OCI-LY7 (cell line): ENCODE measurements around the gene INHA. TPM values are rescaled to one million over a fixed set of nuclear protein-coding genes. Genes with fewer than 3 reads are reported as not detected.

Source experiments
- BruUV-seq: library from RNA; stranded (reverse); fragments of 400-500 nt; replicated peaks from 2 replicates; lab custom pipeline; 2021; lab: Mats Ljungman, UMichigan
- CTCF ChIA-PET: fragments of 300-600 bp; sonication (Branson Sonifier 250); formaldehyde crosslinking; loops from one replicate; lab custom pipeline; 2022; ENCODE audit warnings: antibody characterized with exemption; ENCODE audit not compliant: unreplicated experiment; lab: Charles Lee
- POLR2A ChIA-PET: fragments of 300-600 bp; sonication (Branson Sonifier 250); formaldehyde crosslinking; loops from one replicate; lab custom pipeline; 2022; ENCODE audit warnings: antibody characterized with exemption; lab: Charles Lee
- DNase-seq: peaks from one replicate; pipeline ENCODE4 v3.0.0-alpha.2; 2015; ENCODE audit warnings: low spot score
- H2AFZ ChIP-seq: fragments of 200-600 bp; sonication (generic), shearing (Covaris generic); 2 replicates; pipeline ENCODE4 v1.6.1; 2014; ENCODE audit warnings: mild to moderate bottlenecking, antibody characterized with exemption, low read length, moderate library complexity
- H3K27ac ChIP-seq: fragments of 200-600 bp; sonication (generic); 2 replicates; pipeline ENCODE4 v1.5.1; 2014; ENCODE audit warnings: mixed run types, low read depth, mild to moderate bottlenecking, moderate library complexity, low read length, inconsistent platforms; ENCODE audit not compliant: poor library complexity, severe bottlenecking
- H3K36me3 ChIP-seq: fragments of 200-600 bp; sonication (generic); 2 replicates; pipeline ENCODE4 v1.6.1; 2014; ENCODE audit warnings: mild to moderate bottlenecking, antibody characterized with exemption, low read length, moderate library complexity, mixed read lengths; ENCODE audit not compliant: insufficient read depth
- H3K4me1 ChIP-seq: fragments of 200-600 bp; sonication (generic); 2 replicates; pipeline ENCODE4 v1.5.1; 2014; ENCODE audit warnings: mild to moderate bottlenecking, low read length; ENCODE audit not compliant: insufficient read depth, poor library complexity, severe bottlenecking
- H3K4me2 ChIP-seq: fragments of 200-600 bp; sonication (generic); 2 replicates; pipeline ENCODE4 v1.6.1; 2014; ENCODE audit warnings: mild to moderate bottlenecking, low read length
- H3K4me3 ChIP-seq: fragments of 200-600 bp; sonication (generic); 2 replicates; pipeline ENCODE4 v1.5.1; 2014; ENCODE audit warnings: mild to moderate bottlenecking, low read depth, low read length; ENCODE audit not compliant: poor library complexity, severe bottlenecking
- H3K79me2 ChIP-seq: fragments of 200-600 bp; sonication (generic); 2 replicates; pipeline ENCODE4 v1.6.1; 2016; ENCODE audit warnings: low read depth, mild to moderate bottlenecking, low read length, moderate library complexity, mixed read lengths; ENCODE audit not compliant: insufficient read depth
- H3K9me2 ChIP-seq: fragments of 200-600 bp; sonication (generic); 2 replicates; pipeline ENCODE4 v1.6.1; 2016; ENCODE audit warnings: mild to moderate bottlenecking, low read length, mixed read lengths; ENCODE audit not compliant: insufficient read depth
- H3K9me3 ChIP-seq: fragments of 200-600 bp; sonication (generic); 2 replicates; pipeline ENCODE4 v1.6.1; 2014; ENCODE audit warnings: mild to moderate bottlenecking, mixed run types, low read length, mixed read lengths
- H4K20me1 ChIP-seq: fragments of 200-600 bp; sonication (generic); 2 replicates; pipeline ENCODE4 v1.6.1; 2014; ENCODE audit warnings: mild to moderate bottlenecking, antibody characterized with exemption, low read length, moderate library complexity, mixed read lengths; ENCODE audit not compliant: insufficient read depth
- CTCF ChIP-seq: fragments of 200-600 bp; sonication (generic); conservative IDR thresholded peaks from 2 replicates; pipeline ENCODE4 v1.5.1; 2014; ENCODE audit warnings: mild to moderate bottlenecking, antibody characterized with exemption, low read length, moderate library complexity, mixed read lengths
- EZH2phosphoT487 ChIP-seq: fragments of 200-600 bp; sonication (generic); IDR thresholded peaks from 2 replicates; pipeline ENCODE4 v1.6.1; 2018; ENCODE audit warnings: low read depth, borderline replicate concordance, mild to moderate bottlenecking, mixed run types, antibody characterized with exemption, low read length, moderate library complexity, mixed read lengths
- intact Hi-C: fragments of 100-400 bp; cut with micrococcal nuclease; formaldehyde crosslinking; loops from one replicate; pipeline ENCODE4 v1.10.0; 2022; ENCODE audit not compliant: unreplicated experiment
- total RNA-seq, 2 experiments: library from RNA; depleted of rRNA in 1 of 2; stranded (reverse); fragments of >200 nt in 1 of 2; shearing (Covaris generic) in 1 of 2; gene quantifications; 2 replicates each; pipeline ENCODE4 v1.2.3, GENCODE V29; 2014 to 2022

Gene INHA
- total RNA-seq, 2 experiments from 2014 or later = not detected

- TF ChIP-seq EZH2phosphoT487 = no peak
- TF ChIP-seq CTCF = no peak
- no peak overlapping the region for H3K27ac ChIP-seq
- DNase-seq = no peak
- H3K79me2 ChIP-seq = no peaks in the 10 kb centered on the region
- H3K4me1 ChIP-seq = no peaks in the 10 kb centered on the region
- intact Hi-C loops = no loop called here
- POLR2A ChIA-PET = no interaction called here
- H2AFZ ChIP-seq = no peak overlapping the region
- H3K9me2 ChIP-seq = no peaks in the 10 kb centered on the region
- no peaks in the 10 kb centered on the region for H3K9me3 ChIP-seq
- no TSS peak for BruUV-seq
- peaks cover 21% of the 10 kb centered on the region for H3K36me3 ChIP-seq
- H4K20me1 ChIP-seq = 0 out of 2 replicates have a peak, but pooled peaks cover 5% of the 10 kb centered on the region
- no peak overlapping the region for H3K4me2 ChIP-seq
- CTCF ChIA-PET = interaction anchor here (0.6 kb wide), 1 partner anchor 10 kb away, joined by 3 read pairs; no protein-coding TSS in a partner anchor
- no peak overlapping the region for H3K4me3 ChIP-seq
Measured at GRCh38 chr2:219536425-219536824, 35.7 kb upstream of the INHA start.

GRCh38 chr2:219536967-219537366 is 35.1 kb upstream of the INHA start:
- CTCF ChIA-PET = no interaction called here
- Histone ChIP-seq H3K27ac (no peak overlapping the region), H3K79me2 (0 out of 2 replicates have a peak, but pooled peaks cover under 1% of the 10 kb centered on the region), H3K4me2 (no peak overlapping the region), H3K9me2 (no peaks in the 10 kb centered on the region), H4K20me1 (0 out of 2 replicates have a peak, but pooled peaks cover 5% of the 10 kb centered on the region), H3K9me3 (no peaks in the 10 kb centered on the region), H3K4me3 (no peak overlapping the region), H3K36me3 (peaks cover 24% of the 10 kb centered on the region), H3K4me1 (no peaks in the 10 kb centered on the region), H2AFZ (no peak overlapping the region)
- intact Hi-C loops = no loop called here
- no peak for DNase-seq
- no peak for TF ChIP-seq EZH2phosphoT487
- TF ChIP-seq CTCF = no peak
- BruUV-seq = no TSS peak
- POLR2A ChIA-PET = no interaction called here

GRCh38 chr2:219537657-219538488 is 34.2 kb upstream of the INHA start:
- POLR2A ChIA-PET = interaction anchor here (0.6 kb wide), 1 partner anchor 42 kb away, joined by 3 read pairs; a partner anchor contains a TSS
- Histone ChIP-seq H3K9me2 (no peaks in the 10 kb centered on the region), H2AFZ (no peak overlapping the region), H3K27ac (no peak overlapping the region), H3K79me2 (peaks cover 9% of the 10 kb centered on the region; the same call in 1 of the 2 replicates), H3K4me1 (no peaks in the 10 kb centered on the region), H3K9me3 (no peaks in the 10 kb centered on the region), H4K20me1 (0 out of 2 replicates have a peak, but pooled peaks cover 5% of the 10 kb centered on the region), H3K4me2 (no peak overlapping the region), H3K36me3 (peaks cover 24% of the 10 kb centered on the region), H3K4me3 (no peak overlapping the region)
- no TSS peak for BruUV-seq
- intact Hi-C loops = no loop called here
- CTCF ChIA-PET = no interaction called here
- DNase-seq = no peak
- no peak for TF ChIP-seq CTCF
- no peak for TF ChIP-seq EZH2phosphoT487
